GM18511 (cell line): ENCODE measurements around the gene ESCO1.

Experiments used
- ATAC-seq: cut with Tn5 transposase; IDR thresholded peaks from one replicate; pipeline ENCODE4 v1.9.1; 2021; ENCODE audit warnings: mild to moderate bottlenecking, moderate library complexity; ENCODE audit not compliant: unreplicated experiment

Gene ESCO1

DNA sequence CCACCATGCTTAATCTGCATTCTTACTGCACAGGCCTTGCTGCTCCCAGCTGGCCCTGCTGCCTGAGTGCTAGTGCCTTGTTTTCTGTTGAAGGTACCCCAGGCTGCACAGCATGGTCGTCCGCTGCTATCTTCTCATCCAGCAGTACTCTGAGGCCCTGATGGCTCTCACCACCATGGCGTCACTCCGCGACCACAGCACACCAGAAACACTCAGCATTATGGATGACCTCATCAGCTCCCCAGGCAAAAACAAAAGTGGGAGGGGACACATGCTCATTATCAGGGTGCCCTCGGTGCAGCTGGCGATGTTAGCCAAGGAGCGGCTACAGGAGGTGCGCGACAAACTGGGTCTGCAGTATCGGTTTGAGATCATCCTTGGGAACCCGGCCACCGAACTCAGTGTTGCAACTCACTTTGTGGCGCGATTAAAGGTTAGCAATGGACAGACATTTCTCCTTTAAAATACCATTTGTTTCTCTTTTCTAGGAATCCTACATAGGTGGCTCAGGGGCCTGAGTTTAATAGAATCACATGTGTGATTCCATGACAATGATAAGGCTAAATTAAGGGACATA lies 110.5 kb downstream of the ESCO1 start:
- ATAC-seq = no peak

DNA sequence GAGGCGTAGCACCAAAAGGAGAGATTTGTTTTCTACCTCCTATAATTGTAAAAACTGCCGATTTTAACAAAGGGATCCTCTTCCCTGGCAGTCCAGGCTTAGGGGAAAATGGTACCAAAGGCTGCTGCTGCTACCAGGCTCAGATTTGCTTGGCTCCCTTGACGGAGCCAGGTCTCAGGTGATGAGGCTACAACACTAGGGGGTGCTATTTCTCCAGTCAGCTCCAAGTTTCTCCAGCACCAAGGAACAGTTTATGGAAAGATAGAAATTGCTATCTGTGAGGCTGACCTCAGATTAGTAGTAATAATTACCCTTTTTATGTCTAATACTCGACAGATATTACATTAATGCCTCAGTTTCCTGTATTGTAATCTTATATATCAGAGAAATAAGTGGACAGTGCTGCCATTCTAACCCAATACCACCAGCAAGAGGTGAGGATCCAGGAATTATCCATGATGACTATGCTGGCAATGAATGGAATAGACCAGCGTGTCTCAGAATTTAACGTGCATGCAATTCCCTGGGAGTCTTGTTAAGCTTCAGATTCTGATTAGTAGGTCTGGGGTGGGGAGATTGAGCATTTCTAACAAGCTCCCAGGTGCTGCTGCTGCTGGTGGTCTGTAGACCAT lies 111.3 kb downstream of the ESCO1 start:
- ATAC-seq = no peak

DNA sequence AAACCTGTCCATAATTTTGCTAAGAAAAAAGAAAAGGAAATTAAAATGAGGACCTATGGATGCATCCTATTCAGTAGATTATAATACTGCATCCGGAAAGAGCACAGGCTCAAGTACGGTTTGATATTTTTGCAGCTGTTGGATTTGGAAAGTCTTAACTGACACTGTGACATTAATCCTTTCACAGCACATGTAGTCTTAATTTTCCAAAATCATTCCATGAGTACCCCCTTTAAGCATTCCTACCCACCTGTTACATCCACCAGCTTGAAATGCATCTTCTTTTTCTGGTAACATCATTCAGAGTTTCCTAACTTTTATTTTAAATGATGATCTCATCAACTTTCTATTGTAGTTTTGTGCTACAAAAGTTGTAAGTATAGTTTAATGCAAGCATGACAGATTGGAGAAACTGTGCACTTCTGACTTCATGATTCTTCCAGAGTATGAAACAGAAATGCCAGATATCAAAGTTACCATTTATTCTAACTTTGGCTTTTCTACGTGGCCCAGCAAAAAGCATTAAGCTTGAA lies 113.5 kb downstream of the ESCO1 start:
- ATAC-seq = no peak

DNA sequence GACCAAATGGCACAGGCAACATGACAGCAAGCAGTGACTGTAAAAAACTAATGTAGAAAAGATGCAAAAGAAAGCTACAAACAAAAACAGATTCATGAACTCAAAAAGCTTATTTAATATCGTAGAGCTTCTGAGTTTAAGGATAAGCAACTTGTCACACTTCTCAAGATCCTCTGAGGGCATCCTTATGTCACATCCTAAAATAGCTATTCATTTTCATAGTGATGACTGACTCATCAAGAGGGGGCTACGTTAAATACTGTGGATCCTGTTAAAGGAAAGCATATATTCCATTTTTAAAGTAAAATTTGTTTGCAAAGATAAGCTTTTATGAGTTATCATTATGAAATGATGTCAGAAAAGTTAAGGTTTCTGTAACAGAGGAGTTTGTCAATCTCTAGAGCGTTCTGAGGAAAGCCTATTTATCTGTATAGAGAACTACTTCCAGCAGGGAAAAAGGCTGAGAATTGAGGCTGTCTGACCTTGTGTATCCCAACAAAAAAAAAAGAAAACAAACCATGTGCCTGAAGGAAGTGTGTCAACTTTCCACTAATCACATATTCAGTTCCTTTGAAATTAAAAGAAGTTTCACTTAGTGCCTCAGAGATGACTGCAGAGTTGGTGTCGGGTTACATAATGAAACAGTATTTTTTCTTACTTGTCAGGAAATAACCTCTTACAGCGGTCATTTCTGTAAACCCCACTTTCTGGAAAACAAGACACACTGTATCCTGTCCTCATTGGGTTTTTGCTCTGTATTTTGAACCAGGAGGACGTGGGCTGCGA lies 115.5 kb downstream of the ESCO1 start:
- ATAC-seq = no peak

DNA sequence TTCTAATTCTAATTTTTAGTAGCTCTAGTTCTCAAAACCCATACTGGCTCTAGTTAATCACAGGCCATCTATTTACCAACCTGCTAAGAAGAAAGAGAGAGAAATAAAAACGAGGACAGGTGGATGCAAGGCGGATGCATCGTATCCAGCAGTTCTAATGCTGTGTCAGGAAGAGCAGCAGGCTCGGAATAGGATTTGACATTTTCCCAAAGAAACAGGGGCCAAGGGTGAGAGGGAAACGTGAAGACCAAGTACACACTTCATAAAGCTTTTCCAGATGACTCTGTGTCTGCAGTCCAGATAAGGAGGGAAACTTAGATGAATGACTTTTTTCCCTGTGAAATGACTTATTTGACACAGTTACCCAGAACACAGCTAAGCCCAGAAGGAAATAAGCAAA lies 117.5 kb downstream of the ESCO1 start:
- ATAC-seq = no peak

DNA sequence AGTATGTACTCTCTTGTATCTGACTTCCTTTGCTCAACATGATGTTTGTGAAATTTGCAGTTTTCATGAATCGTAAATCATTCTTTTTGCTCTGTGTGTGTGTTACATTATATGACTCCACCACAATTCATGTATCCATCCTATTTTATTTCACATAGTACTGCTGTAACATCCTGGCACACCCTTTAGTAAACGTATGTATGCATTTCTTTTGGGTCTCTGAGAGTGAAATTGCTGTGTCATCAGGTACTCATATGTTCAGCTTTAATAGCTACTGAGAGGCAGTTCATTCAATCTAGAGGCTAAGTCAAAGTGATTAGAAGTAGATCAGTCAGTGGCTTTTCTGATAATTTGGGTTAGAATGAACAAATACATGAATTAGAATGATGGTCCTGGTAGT lies 118.8 kb downstream of the ESCO1 start:
- ATAC-seq = no peak

DNA sequence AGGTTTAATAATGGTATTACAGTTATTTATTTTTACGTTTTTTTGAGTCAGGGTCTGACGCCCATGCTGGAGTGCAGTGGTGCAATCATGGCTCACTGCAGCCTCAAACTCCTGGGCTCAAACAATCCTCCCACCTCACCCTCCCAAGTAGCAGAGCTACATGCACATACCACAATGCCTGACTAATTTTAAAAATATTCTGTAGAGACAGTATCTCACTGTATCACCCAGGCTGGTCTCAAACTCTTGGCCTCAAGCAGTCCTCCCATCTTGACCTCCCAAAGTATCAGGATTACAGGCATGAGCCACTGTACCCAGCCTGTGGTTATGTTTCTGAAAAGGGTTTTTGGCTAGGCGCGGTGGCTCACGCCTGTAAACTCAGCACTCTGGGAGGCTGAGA lies 120.8 kb downstream of the ESCO1 start:
- no peak for ATAC-seq
